Nephron (organoid): Measurements from ENCODE around the gene NCAPD2.

Experiments
- H3K27ac Mint-ChIP-seq, 3 experiments: 2 replicates each; pipeline ENCODE4 v1.8.0; 2020; ENCODE audit warnings: mixed read lengths in 3 of 3, mild to moderate bottlenecking in 2 of 3, moderate library complexity in 1 of 3
- H3K27me3 Mint-ChIP-seq: 2 replicates; pipeline ENCODE4 v1.8.0; 2021; ENCODE audit warnings: low read depth, mild to moderate bottlenecking, moderate library complexity, mixed read lengths
- H3K36me3 Mint-ChIP-seq: 2 replicates; pipeline ENCODE4 v1.8.0; 2020; ENCODE audit warnings: low read depth, mixed read lengths
- H3K4me1 Mint-ChIP-seq: 2 replicates; pipeline ENCODE4 v1.8.0; 2020; ENCODE audit warnings: mixed read lengths
- H3K4me3 Mint-ChIP-seq, 3 experiments: 2 replicates each; pipeline ENCODE4 v1.8.0; 2020; ENCODE audit warnings: mild to moderate bottlenecking in 3 of 3, mixed read lengths in 3 of 3, moderate library complexity in 2 of 3
- H3K9me3 Mint-ChIP-seq: 2 replicates; pipeline ENCODE4 v1.8.0; 2020; ENCODE audit warnings: mixed read lengths
- CTCF ChIP-seq, 3 experiments: fragments of 200-600 bp; sonication (generic); IDR thresholded peaks; one replicate each; pipeline ENCODE4 v1.5.0; 2021; ENCODE audit warnings: antibody characterized with exemption in 3 of 3; ENCODE audit not compliant: unreplicated experiment in 3 of 3

NCAPD2 gene

DNA sequence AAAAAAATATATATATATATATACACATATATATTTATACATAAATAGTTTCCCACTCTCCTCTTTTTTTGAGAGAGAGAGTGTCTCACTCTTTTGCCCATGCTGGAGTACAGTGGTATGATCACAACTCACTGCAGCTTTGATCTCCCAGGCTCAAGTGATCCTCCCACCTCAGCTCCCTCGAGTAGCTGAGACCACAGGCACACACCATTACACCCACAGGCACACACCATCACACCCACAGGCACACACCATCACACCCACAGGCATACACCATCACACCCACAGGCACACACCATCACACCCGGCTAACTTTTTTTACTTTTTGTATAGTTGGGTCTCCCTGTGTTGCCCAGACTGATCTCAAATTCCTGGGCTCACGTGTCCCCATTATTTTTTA lies 26.3 kb downstream of the NCAPD2 start:
- Mint-ChIP-seq H3K27me3 (no peaks in the 10 kb centered on the region), H3K36me3 (peaks cover 80% of the 10 kb centered on the region), H3K4me1 (no peaks in the 10 kb centered on the region), H3K9me3 (no peaks in the 10 kb centered on the region), H3K4me3 (no peak overlapping the region), H3K27ac (no peak overlapping the region)
- no peak for TF ChIP-seq CTCF (IDR thresholded peaks at IDR 0.05; ENCODE audit: unreplicated experiment in 3 of 3)

- no peak overlapping the region for H3K27ac Mint-ChIP-seq
- no peaks in the 10 kb centered on the region for H3K4me1 Mint-ChIP-seq
- no peaks in the 10 kb centered on the region for H3K27me3 Mint-ChIP-seq
- peaks cover 84% of the 10 kb centered on the region for H3K36me3 Mint-ChIP-seq
- no peak overlapping the region for H3K4me3 Mint-ChIP-seq
- no peaks in the 10 kb centered on the region for H3K9me3 Mint-ChIP-seq
- no peak for TF ChIP-seq CTCF (IDR thresholded peaks at IDR 0.05; ENCODE audit: unreplicated experiment in 3 of 3)
Observed at GRCh38 chr12:6522193-6522592, 28.3 kb downstream of the NCAPD2 start.

- no peaks in the 10 kb centered on the region for H3K4me1 Mint-ChIP-seq
- H3K27me3 Mint-ChIP-seq, result no peaks in the 10 kb centered on the region
- no peak overlapping the region for H3K27ac Mint-ChIP-seq
- H3K4me3 Mint-ChIP-seq, result no peak overlapping the region
- H3K36me3 Mint-ChIP-seq, result peaks cover 86% of the 10 kb centered on the region
- H3K9me3 Mint-ChIP-seq, result no peaks in the 10 kb centered on the region
- no peak for TF ChIP-seq CTCF (IDR thresholded peaks at IDR 0.05; ENCODE audit: unreplicated experiment in 3 of 3)
Observed at GRCh38 chr12:6523708-6524107, 29.8 kb downstream of the NCAPD2 start.

- peaks cover 5% of the 10 kb centered on the region for H3K4me1 Mint-ChIP-seq
- no peak for TF ChIP-seq CTCF (IDR thresholded peaks at IDR 0.05; ENCODE audit: unreplicated experiment in 3 of 3)
- H3K36me3 Mint-ChIP-seq, result peaks cover 90% of the 10 kb centered on the region
- H3K27me3 Mint-ChIP-seq, result no peaks in the 10 kb centered on the region
- H3K27ac Mint-ChIP-seq, result no peak overlapping the region
- H3K4me3 Mint-ChIP-seq, result no peak overlapping the region
- no peaks in the 10 kb centered on the region for H3K9me3 Mint-ChIP-seq
Observed at GRCh38 chr12:6524648-6525047, 30.7 kb downstream of the NCAPD2 start.

GRCh38 chr12:6526201-6526600 lies 32.3 kb downstream of the NCAPD2 start:
- no peak for TF ChIP-seq CTCF (IDR thresholded peaks at IDR 0.05; ENCODE audit: unreplicated experiment in 3 of 3)
- Mint-ChIP-seq H3K9me3 (no peaks in the 10 kb centered on the region), H3K27ac (no peak overlapping the region)

DNA sequence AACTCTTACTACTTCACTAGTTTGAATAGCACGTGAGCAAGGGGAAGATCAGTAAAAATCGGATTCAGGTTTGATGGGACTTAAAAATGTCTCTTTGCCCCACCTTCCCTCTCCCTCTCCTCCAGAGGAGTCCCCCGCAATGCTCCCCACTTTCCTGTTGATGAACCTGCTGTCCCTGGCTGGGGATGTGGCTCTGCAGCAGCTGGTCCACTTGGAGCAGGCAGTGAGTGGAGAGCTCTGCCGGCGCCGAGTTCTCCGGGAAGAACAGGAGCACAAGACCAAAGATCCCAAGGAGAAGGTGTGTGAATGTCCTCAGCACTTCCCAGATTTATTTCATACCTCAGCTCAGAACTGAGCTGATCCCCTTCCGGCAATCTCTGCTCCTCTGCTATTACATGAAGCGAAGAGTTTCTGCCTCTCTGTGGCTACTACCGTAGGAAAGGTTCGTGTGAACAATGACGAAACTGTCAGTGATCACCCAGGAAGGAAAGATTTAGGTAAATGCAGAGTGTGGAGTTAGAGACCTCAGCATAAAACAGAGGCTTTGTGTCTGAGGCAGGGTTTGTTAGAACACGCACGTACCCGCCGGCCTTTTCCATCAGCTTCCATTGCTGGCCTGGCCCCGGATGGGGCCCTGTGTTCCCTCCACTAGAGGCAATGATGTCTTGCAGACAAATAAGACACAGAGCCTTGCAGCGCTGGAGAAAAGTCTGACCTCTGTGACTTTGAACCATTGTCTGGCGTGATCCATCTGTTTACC lies 33.0 kb downstream of the NCAPD2 start:
- no peak overlapping the region for H3K4me3 Mint-ChIP-seq

More at GRCh38 chr12:6526201-6526600, 32.3 kb downstream of the NCAPD2 start:
- Mint-ChIP-seq H3K27me3 (no peaks in the 10 kb centered on the region), H3K36me3 (peaks cover 94% of the 10 kb centered on the region), H3K4me3 (no peak overlapping the region), H3K4me1 (peaks cover 8% of the 10 kb centered on the region)

More for the DNA sequence above, 33.0 kb downstream of the NCAPD2 start:
- Mint-ChIP-seq H3K27ac (no peak overlapping the region), H3K9me3 (no peaks in the 10 kb centered on the region), H3K36me3 (peaks cover 91% of the 10 kb centered on the region), H3K27me3 (no peaks in the 10 kb centered on the region), H3K4me1 (peaks cover 12% of the 10 kb centered on the region)
- no peak for TF ChIP-seq CTCF (IDR thresholded peaks at IDR 0.05; ENCODE audit: unreplicated experiment in 3 of 3)
